GM15510 (cell line): ENCODE results near the gene EIF4E2.

Source experiments
- POLR2A ChIP-seq: IDR thresholded peaks from 3 replicates; pipeline ENCODE4 v1.6.1; 2011; ENCODE audit warnings: borderline replicate concordance; ENCODE audit not compliant: insufficient read length; ENCODE audit errors: extremely low read depth

The EIF4E2 gene

DNA sequence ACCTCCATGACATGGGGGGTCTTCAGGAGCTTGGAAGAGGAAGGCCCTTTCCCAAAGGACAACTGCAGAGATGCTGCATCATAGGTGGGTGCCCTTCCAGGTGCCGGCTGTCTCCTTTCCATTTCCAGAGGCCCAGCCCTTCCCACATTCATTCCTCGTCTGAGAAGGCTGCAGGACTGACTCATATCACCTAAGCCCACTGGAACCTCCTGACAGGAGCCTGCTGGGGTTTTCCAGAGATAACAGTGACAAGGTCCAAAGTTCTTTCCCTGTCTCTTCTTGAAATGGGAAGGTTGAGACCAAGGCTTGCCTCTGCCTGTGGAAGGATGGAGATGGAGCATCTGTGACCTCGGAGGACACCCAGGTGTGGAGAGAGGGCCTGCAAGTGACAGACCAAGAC is 33.9 kb upstream of the EIF4E2 start:
- no peak for TF ChIP-seq POLR2A

DNA sequence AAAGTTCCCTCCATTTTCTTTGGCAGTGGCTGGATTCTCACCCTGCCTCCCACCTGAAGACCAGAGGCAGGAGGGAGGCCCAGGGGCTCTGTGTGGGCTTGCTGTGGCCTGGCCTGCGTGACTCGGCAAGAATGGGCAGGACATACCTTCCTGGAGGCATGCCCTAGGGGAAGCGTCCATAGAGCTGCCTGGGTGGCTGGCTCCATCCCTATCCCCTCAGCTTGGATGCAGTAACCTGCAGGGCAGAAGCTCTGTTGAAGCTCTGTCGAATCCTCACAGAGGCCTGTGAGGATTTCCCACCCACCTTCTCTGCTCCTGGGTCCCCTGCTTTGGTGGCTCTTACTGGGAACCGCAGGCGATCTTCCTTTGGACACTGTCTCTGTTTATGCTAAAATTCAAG is 31.6 kb upstream of the EIF4E2 start:
- TF ChIP-seq POLR2A, result no peak

DNA sequence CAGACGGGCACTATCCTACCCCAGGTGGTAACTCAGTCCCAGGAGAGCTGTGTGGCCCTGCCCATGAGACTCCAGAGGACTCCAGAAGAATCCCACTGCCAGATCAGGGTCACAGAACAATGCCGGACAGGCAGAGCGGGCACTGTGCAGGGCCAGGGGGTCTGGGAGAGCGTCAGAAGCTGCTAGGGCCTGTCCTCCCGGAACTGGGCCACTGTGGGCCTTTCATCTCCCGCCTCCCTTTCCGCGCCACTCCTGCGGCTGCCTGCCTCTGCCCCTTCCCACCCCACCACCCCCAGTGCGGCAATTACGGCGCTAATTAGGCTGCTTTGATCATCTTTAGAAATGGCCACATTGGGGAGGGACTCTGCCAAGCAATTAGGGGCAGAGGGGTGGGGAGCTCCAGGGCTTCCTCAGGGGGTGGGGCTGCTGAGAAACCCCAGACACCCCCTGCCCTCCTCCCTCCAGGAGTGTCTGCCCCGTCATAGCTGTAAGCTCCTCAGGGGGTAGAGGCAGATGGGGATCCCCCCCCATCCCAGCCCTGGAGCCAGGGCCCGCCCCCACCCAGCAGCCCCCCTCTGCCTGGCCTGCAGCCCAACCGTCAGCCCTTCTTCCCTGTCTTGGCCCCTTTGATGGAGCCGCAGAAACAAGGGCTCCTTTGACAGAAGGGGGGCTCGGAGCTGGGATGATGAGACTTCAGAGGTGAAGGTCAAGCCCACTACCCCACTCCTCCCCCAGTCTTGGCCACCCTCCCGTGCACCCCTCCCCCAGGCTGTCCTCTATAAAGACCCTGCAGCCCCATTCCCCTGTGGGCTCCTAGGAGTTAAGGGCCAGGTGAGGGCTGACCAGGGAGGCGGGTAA is 30.7 kb upstream of the EIF4E2 start, which contains the start of gene PRSS56:
TSS of gene PRSS56 (plus strand) at position 808 of the 858 bp plus-strand sequence. CDS start 211 bp downstream, outside the sequence.
- TF ChIP-seq POLR2A, result no peak

DNA sequence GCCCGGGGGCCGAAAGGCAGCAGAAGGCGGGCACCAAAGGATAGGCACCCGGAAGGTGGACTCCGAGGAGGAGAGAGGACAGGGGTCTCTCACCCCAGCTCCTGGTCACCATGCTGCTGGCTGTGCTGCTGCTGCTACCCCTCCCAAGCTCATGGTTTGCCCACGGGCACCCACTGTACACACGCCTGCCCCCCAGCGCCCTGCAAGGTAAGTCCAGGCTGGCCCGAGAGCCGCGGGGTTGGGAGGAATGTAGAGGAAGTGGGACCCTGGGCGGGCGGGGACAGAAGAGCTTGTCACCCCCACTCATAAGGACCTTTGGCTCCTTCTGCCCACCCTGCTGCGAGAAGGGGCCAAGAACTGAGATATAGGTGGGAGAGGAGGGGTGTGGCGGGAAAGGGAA is 30.0 kb upstream of the EIF4E2 start:
- no peak for TF ChIP-seq POLR2A

DNA sequence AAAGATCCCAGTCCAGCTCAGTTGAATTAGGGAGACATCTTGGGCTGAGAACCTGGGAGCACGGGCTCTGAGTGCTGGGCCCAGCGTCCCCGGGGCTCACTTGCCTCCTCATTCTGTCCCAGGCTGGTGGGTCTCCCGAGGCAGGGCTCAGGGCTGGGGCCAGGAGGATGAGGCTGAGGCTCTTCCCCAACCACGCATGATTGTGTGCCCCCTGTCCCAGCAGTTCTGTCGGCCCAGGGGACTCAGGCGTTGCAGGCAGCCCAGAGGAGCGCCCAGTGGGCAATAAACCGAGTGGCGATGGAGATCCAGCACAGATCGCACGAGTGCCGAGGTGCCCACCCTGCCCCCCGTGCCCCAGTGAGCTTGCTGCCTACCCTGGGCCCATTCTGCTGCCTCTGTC is 29.4 kb upstream of the EIF4E2 start:
- no peak for TF ChIP-seq POLR2A

DNA sequence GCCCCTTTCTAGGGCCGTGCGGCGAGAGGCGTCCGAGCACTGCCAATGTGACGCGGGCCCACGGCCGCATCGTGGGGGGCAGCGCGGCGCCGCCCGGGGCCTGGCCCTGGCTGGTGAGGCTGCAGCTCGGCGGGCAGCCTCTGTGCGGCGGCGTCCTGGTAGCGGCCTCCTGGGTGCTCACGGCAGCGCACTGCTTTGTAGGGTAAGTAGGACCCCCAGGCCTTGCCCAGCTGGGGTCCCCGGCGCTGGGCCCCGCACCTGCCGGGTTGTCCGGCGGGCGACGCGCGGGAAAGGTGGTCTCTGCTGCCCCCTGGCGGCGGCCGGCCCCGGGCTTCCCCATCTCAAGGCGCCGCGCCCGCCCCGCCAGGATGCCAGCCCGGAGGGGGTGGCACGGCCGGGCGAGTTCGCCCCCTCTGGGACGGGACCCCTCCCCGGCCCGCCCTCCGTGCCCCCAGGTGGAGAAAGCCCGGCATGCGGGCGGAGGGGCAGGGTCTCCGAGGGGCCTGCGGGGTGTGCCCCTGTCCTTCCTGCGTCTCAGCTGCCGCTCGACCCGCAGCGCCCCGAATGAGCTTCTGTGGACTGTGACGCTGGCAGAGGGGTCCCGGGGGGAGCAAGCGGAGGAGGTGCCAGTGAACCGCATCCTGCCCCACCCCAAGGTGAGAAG is 28.4 kb upstream of the EIF4E2 start:
- TF ChIP-seq POLR2A, result no peak

DNA sequence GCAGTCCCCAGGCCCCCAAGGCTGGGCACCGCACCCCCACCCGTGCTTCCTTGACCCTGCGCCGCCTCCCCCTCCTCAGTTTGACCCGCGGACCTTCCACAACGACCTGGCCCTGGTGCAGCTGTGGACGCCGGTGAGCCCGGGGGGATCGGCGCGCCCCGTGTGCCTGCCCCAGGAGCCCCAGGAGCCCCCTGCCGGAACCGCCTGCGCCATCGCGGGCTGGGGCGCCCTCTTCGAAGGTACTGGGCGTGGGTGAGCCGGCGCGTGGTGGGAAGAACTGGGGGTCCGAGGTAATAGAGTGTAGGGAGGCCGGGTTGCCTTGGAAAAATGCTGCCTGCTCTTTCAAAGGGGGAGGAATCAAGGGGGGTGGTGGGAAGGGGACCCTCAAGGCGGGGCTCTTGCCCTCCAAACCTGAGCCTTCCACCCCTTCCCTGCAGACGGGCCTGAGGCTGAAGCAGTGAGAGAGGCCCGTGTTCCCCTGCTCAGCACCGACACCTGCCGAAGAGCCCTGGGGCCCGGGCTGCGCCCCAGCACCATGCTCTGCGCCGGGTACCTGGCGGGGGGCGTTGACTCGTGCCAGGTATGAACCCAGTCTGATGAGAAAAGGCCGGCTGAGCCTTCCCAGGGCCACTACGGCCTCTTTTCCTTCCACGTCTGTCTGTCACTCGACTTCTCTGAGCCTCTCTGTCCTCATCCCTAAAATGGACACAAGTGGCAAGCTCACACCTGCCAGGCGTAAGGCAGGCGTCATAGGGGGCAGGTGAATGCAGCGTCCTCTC is 27.7 kb upstream of the EIF4E2 start:
- TF ChIP-seq POLR2A, result no peak

DNA sequence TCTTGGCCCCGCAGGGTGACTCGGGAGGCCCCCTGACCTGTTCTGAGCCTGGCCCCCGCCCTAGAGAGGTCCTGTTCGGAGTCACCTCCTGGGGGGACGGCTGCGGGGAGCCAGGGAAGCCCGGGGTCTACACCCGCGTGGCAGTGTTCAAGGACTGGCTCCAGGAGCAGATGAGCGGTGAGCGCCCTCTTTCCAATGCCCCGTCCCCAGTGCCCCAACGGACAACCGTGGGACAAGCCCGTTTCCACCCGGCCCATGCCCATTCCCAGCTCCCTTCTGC is 27.1 kb upstream of the EIF4E2 start:
- TF ChIP-seq POLR2A, result no peak

DNA sequence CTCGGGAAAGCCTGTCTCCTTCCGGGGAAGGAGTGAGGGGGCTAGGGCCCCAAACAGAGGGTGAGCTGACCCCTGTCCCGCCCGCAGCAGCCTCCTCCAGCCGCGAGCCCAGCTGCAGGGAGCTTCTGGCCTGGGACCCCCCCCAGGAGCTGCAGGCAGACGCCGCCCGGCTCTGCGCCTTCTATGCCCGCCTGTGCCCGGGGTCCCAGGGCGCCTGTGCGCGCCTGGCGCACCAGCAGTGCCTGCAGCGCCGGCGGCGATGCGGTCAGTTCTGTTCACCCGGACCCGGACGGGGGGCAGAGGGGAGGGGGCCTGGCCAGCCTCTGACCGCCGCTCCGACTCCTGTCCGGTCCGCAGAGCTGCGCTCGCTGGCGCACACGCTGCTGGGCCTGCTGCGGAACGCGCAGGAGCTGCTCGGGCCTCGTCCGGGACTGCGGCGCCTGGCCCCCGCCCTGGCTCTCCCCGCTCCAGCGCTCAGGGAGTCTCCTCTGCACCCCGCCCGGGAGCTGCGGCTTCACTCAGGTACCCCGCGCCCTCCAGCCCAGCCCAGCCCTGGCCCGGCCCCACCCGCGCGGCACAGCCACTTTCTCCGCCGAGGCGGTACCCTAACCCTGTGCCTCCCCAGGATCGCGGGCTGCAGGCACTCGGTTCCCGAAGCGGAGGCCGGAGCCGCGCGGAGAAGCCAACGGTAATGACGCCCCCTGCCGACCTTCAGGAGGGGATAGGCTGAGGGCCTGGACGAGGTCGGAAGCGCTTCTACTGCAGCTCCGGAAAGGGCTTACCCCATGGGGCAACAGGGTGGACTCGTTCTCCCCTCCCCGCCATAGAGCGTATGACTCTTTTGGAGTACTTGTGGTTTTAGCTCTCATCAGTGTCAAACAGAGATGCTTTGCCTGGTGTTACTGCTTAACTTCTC is 26.5 kb upstream of the EIF4E2 start:
- TF ChIP-seq POLR2A, result no peak

DNA sequence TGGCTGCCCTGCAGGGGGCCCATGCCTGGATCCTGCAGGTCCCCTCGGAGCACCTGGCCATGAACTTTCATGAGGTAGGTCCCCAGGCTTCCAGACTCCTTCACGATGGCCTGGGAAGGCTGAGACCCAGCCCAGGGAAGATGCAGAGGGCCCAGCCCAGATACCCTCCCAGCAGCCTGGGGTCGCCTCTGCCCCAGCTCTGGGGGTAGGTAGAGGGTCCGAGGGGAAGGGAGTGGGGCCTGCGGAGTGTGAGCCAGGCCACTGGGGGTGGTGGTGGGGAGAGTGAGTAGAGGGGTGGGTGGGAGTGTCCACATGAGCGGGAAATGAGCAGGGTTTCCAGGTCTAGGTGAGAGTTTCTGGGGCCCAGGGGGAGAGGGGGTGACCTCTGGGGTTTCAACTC is 25.7 kb upstream of the EIF4E2 start:
- no peak for TF ChIP-seq POLR2A

DNA sequence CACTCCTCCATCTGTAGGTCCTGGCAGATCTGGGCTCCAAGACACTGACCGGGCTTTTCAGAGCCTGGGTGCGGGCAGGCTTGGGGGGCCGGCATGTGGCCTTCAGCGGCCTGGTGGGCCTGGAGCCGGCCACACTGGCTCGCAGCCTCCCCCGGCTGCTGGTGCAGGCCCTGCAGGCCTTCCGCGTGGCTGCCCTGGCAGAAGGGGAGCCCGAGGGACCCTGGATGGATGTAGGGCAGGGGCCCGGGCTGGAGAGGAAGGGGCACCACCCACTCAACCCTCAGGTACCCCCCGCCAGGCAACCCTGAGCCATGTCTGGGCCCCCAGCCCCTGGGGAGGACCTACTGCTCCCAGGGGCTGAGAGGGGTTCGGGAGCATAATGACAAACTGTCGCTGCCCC is 25.3 kb upstream of the EIF4E2 start:
- TF ChIP-seq POLR2A, result no peak

DNA sequence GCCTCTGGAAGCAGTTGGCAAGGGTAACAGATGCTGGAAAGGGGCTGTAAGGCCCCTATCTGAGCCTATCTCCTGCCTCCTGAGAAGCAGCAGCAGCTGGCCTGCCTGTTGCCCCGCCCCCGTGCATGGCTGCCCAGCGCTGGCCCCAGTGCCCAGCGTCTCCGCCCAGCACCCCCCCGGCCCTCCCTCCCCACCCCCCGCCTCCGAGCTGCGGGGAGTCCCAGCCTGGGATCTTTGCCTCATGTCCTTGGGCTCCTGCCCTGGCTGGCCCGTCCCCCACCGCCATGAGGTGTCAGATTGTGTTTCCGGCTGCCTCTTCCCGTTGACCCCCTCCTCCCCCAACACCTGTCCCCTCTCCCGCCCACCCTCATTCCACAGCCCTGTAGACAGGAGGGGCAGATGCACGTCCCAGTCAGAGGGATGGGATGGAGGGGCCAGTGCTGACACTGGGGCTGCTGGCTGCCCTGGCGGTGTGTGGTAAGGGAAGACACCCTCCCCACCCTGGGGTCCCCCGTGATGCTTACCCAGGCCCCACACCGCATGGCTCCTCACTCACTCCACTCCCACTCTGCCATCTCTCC is 24.6 kb upstream of the EIF4E2 start, which contains the start of gene CHRND:
TSS of gene CHRND (plus strand) at position 370 of the 581 bp plus-strand sequence. CDS start at position 426, 56 bp downstream.
- no peak for TF ChIP-seq POLR2A

DNA sequence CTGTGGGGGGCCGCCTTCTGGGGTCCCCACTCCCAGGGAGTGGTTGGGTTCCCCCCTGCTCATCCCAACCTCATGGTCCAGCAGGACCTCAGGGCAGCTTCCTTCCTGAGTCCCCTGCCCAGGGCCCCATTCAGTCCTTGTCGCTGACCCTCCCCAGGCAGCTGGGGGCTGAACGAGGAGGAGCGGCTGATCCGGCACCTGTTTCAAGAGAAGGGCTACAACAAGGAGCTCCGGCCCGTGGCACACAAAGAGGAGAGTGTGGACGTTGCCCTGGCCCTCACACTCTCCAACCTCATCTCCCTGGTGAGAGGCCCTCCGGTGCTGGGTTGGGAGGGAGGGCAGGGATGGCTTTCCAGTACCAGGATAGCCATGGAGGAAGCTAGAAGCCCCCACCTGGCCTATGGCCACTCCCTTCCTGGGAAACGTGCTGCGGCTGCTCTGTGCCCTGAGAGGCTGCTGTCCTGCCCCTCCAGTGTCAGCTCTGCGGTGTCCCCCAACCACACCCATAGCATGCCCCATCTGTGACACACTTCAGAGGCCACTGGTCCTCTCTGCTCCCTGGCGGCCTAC is 24.0 kb upstream of the EIF4E2 start:
- no peak for TF ChIP-seq POLR2A

DNA sequence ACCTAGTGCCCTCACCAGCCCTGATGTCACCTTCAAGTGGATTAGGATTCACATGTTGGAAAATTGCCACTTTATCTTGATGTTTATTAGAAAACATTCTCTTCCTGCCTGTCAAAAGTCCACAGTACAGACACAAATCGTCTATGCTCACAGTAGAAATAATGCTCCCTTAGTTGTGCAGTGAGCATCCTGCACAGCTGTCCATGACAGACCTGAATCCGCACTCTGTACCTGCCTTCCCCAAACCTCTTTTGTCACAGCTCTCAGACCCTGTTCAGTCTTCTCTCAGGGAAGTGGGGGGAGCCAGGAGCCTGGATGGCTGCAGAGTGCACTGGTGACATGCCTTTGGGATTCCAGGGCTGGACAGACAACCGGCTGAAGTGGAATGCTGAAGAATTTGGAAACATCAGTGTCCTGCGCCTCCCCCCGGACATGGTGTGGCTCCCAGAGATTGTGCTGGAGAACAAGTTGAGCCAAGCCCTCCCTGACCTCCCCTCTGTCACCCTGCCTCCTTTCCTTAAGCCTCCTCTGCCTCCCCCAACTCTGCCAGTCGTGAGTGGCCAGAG is 22.5 kb upstream of the EIF4E2 start:
- TF ChIP-seq POLR2A, result no peak
